IPS-15b (cell line): Measurements from ENCODE around the gene C1orf141.

Experiments
- H3K27me3 ChIP-seq: one replicate; pipeline ENCODE4 v1.6.1; 2013; ENCODE audit warnings: low read length; ENCODE audit not compliant: control insufficient read depth, insufficient read depth
- H3K36me3 ChIP-seq: one replicate; pipeline ENCODE4 v1.6.1; 2013; ENCODE audit warnings: low read length; ENCODE audit not compliant: control insufficient read depth, insufficient read depth
- H3K4me1 ChIP-seq: one replicate; pipeline ENCODE4 v1.6.1; 2013; ENCODE audit warnings: mild to moderate bottlenecking, low read length; ENCODE audit not compliant: control insufficient read depth, insufficient read depth
- H3K4me3 ChIP-seq: one replicate; pipeline ENCODE4 v1.5.1; 2013; ENCODE audit warnings: low read depth, low read length
- H3K9ac ChIP-seq: one replicate; pipeline ENCODE4 v1.6.1; 2013; ENCODE audit warnings: low read depth, mild to moderate bottlenecking, low read length
- H3K9me3 ChIP-seq: one replicate; pipeline ENCODE4 v1.6.1; 2013; ENCODE audit warnings: mild to moderate bottlenecking, low read length; ENCODE audit not compliant: control insufficient read depth, insufficient read depth

Gene C1orf141

DNA sequence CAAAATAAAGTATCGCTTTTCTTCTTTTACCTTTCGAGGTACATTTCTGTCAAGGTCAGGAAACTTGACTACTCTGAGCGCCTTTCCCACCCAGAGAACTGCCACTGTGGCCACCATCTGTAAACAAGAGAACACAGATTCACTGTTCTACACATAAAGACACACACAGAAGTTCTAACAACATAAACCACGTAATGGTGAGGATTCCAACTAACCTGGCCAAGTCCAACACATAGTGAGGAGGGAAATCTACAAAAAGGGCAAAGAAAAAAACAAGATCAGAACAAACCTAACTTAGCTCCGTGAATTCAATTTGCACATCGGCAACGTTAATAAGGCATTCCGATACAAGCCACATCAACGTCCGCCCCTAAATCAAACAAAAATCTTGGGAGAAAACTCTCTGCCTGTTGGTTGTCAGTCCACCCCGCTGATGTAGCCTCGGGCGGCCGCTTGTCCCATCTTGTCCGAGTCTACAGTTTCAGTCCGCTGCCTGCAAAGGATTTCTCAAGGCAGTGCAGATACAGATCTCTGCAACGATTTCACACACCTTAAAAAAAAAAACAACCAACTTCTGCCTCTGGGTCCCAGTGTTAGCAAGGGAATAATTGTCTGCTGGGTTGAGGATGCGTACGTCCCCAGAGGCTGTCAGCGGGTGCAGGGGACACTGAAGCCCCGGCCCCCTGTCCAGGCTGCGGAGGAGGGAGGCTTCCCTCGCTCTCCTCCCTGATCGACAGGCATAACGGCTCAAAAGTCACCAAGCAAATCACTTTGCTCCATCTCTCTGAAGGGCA is 81.8 kb downstream of the C1orf141 start:
- Histone ChIP-seq H3K36me3 (no peaks in the 10 kb centered on the region), H3K9me3 (no peaks in the 10 kb centered on the region), H3K4me3 (peak overlapping the region; percentile 72), H3K9ac (peak overlapping the region; percentile 50), H3K4me1 (peaks cover 5% of the 10 kb centered on the region), H3K27me3 (peaks cover 8% of the 10 kb centered on the region)

- Histone ChIP-seq H3K27me3 (peaks cover 8% of the 10 kb centered on the region), H3K4me1 (peaks cover 5% of the 10 kb centered on the region), H3K36me3 (no peaks in the 10 kb centered on the region), H3K9me3 (no peaks in the 10 kb centered on the region), H3K9ac (no peak overlapping the region), H3K4me3 (no peak overlapping the region)
Measured at GRCh38 chr1:67051196-67051595, 83.6 kb downstream of the C1orf141 start.

DNA sequence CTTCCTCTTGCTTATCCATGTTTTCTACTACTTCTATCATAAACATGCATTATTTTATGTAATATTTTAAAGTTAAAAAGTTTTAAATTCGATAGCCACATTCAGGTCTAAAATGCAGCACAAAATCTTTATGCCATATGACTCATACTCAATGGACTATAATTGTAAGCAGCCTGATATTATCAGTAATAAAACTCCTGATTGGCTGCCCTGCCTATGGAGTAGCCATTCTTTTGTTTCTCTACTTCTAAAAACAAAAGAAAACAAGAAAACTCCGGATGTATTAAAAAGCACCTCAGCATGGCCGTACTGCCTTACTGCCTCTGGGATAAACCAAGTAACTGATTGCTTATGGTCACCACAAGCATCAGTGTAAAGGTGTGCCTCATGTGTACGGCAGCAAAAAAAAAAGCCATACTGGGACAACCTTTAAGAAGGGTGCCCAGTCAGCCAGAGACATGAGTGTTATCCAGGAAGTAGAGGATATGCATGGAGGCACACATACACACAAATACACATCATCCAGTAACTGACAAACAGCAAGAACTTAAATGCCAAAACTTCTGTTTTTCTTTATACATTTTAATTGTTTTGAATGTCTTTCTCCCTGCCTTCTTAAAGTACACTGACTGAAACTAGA is 90.0 kb downstream of the C1orf141 start:
- Histone ChIP-seq H3K4me1 (peaks cover 3% of the 10 kb centered on the region), H3K9ac (no peak overlapping the region), H3K36me3 (no peaks in the 10 kb centered on the region), H3K9me3 (no peaks in the 10 kb centered on the region), H3K4me3 (no peak overlapping the region), H3K27me3 (no peaks in the 10 kb centered on the region)

DNA sequence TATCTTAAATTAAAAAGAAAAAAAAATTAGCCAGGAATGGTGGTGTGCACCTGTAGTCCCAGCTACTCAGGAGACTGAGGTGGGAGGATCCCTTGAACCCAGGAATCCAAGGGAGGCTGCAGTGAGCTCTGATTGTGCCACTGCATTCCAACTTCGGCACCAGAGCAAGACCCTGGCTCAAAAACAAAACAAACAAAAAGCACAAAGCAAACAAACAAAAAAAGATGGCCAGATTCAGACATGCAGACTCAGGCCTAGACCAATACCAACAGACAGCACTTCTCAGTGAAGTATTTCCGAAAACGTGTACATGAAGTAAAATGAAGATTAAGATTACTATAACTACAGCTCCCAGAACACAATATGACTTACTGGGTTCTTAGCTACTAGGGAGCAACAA is 91.4 kb downstream of the C1orf141 start:
- no peaks in the 10 kb centered on the region for H3K9me3 ChIP-seq
- no peaks in the 10 kb centered on the region for H3K36me3 ChIP-seq
- H3K4me1 ChIP-seq, result peaks cover 3% of the 10 kb centered on the region
- no peak overlapping the region for H3K4me3 ChIP-seq
- H3K9ac ChIP-seq, result no peak overlapping the region
- no peaks in the 10 kb centered on the region for H3K27me3 ChIP-seq
